ENCODE measurements around the gene GPR160. TPM values are rescaled to one million over a fixed set of nuclear protein-coding genes. Genes with fewer than 3 reads are reported as not detected.

The GPR160 gene
- total and polyA plus RNA-seq, 9 of the 15 experiments (the other 6 are each of a cell fraction or from before 2014, with no cell fraction given): 1.3 to 10.5 (median 8.3) TPM

DNA sequence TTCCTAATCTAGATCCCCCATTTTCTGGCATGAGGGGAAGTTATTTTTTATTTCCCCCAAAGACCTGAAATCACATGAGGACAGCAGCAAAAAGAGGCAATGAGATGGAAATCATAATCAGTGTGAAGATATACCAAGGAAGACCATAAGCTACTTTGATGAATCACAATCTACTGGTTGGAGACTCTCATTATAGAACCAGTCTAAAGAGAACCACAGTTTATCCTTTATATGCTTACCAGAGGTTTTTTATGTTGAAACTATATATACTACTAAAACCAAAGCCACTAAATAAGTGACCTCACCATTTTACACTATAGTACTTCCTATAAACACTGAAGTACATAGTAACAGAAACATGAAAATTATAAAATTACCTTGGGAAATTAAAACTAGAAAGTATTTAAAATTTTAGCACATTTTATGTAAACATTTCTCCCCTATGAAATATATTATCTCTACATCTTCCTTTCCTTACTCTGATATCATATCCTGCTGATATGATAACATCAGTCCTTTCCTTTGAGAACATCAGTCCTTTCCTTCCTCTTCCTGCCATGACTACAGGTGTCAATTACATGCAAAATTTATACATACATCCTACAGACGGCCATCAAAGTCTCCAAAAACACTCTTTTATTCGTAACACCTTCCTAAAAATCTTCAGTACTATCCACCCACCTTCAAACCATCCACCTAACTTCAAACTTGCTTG lies 71.9 kb downstream of the GPR160 start:
- Histone ChIP-seq H3K27me3 (ENCODE audit: control insufficient read depth in 2 of 2, insufficient read depth in 2 of 2, low read length in 2 of 2) (no peaks in the 10 kb centered on the region), H3K4me2 (ENCODE audit: insufficient read depth, low read length) (no peak overlapping the region), H3K27ac (ENCODE audit: extremely low read depth, low read depth, low read length) (no peak overlapping the region), H3K9me3 (replicated peaks; ENCODE audit: control insufficient read depth, insufficient read depth, low read depth, low read length) (no peaks in the 10 kb centered on the region), H3K9ac (ENCODE audit: insufficient read depth in 1 of 2, low read depth in 2 of 2, low read length in 2 of 2) (no peak overlapping the region), H4K20me1 (replicated peaks; ENCODE audit: control insufficient read depth, insufficient read depth, low read length) (no peaks in the 10 kb centered on the region), H3K79me2 (ENCODE audit: control insufficient read depth, insufficient read depth, low read length) (no peaks in the 10 kb centered on the region), H3K36me3 (ENCODE audit: control insufficient read depth, insufficient read depth, low read length) (peaks cover 45% of the 10 kb centered on the region), H3K9me1 (ENCODE audit: control insufficient read depth, insufficient read depth, low read length) (no peaks in the 10 kb centered on the region), H2AFZ (ENCODE audit: low read depth, low read length) (no peak overlapping the region), H3K4me3 (no peak overlapping the region), H3K4me1 (replicated peaks in 1 of 2; ENCODE audit: control insufficient read depth in 2 of 2, insufficient read depth in 2 of 2, low read length in 2 of 2) (no peaks in the 10 kb centered on the region)
- ChIA-PET CTCF (ENCODE audit: low intra/inter-chr PET ratio) (no interaction called here), POLR2A (interaction anchor here (1.3 kb wide), 2 partner anchors 9 to 15 kb away, joined by 3 read pairs; no protein-coding TSS in a partner anchor)
- 87% methylated on average over 2 of the region's 2 CpGs for WGBS (ENCODE audit: insufficient coverage, low coverage, missing lambda C conversion rate)
- intact Hi-C loops (cut with micrococcal nuclease) (no loop called here), in situ Hi-C loops (cut with MboI) (no loop called here)
- TF ChIP-seq, protein P1, sequence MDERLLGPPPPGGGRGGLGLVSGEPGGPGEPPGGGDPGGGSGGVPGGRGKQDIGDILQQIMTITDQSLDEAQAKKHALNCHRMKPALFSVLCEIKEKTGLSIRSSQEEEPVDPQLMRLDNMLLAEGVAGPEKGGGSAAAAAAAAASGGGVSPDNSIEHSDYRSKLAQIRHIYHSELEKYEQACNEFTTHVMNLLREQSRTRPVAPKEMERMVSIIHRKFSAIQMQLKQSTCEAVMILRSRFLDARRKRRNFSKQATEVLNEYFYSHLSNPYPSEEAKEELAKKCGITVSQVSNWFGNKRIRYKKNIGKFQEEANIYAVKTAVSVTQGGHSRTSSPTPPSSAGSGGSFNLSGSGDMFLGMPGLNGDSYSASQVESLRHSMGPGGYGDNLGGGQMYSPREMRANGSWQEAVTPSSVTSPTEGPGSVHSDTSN (CRISPR knock-in tag; IDR thresholded peaks at IDR 0.05; ENCODE audit: low read depth): no peak
- TF ChIP-seq, protein P1 (tag; conservative IDR thresholded peaks at IDR 0.05; ENCODE audit: low read depth): no peak
- TF ChIP-seq, protein P2, sequence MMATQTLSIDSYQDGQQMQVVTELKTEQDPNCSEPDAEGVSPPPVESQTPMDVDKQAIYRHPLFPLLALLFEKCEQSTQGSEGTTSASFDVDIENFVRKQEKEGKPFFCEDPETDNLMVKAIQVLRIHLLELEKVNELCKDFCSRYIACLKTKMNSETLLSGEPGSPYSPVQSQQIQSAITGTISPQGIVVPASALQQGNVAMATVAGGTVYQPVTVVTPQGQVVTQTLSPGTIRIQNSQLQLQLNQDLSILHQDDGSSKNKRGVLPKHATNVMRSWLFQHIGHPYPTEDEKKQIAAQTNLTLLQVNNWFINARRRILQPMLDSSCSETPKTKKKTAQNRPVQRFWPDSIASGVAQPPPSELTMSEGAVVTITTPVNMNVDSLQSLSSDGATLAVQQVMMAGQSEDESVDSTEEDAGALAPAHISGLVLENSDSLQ (IDR thresholded peaks at IDR 0.05): 0 out of 2 replicates have a peak, but pooled peaks have one; percentile 18
- FAIRE-seq (no peak), DNase-seq (ENCODE audit: extremely low read depth in 1 of 4, low spot score in 3 of 4) (no peak), ATAC-seq (no peak)
- no TSS peak for BruUV-seq (replicated peaks)

All from K562 (cell line).